Right lobe of liver (tissue), 4 donors: ENCODE measurements around the gene CDC20.

Experiments used
- POLR2A ChIP-seq: fragments of 450-650 bp; IDR thresholded peaks from one replicate; pipeline ENCODE4 v1.6.1; 2017; ENCODE audit warnings: antibody characterized with exemption, mild to moderate bottlenecking
- TF ChIP-seq, protein P1 (sequence below), 4 donors: fragments of 200-600 bp in 3 of 4; fragments of 450-650 bp in 1 of 4; IDR thresholded peaks; one replicate each; pipeline versions ENCODE4 v1.5.1 to v1.8.0; 2016 to 2022; ENCODE audit warnings: antibody characterized with exemption in 4 of 4, mild to moderate bottlenecking in 2 of 4
- donor health status: DM: no; HTN: no; CAD: no.
- donor health status: DM: no; HTN: no; CAD: no.
- donor health status: DM: no; HTN: yes; CAD: no.

DNA sequence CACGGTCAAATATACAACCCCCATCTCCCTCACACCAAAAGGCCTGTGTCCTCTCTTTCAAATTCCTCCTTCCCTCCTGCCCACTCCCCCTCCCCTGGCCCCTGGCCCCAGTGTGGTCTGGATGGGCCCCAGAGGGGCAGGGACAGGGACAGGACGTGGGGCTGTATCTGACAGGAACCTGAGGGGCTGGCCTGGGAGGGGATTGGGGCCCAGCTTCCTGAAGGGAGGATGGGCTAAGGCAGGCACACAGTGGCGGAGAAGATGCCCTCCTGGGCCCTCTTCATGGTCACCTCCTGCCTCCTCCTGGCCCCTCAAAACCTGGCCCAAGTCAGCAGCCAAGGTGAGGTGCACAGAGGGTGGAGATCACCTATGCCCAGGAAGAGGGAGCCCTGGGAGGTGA, 21.2 kb upstream of the CDC20 start, which contains the start of gene MPL:
- TF ChIP-seq POLR2A: no peak
- TF ChIP-seq, protein P1, sequence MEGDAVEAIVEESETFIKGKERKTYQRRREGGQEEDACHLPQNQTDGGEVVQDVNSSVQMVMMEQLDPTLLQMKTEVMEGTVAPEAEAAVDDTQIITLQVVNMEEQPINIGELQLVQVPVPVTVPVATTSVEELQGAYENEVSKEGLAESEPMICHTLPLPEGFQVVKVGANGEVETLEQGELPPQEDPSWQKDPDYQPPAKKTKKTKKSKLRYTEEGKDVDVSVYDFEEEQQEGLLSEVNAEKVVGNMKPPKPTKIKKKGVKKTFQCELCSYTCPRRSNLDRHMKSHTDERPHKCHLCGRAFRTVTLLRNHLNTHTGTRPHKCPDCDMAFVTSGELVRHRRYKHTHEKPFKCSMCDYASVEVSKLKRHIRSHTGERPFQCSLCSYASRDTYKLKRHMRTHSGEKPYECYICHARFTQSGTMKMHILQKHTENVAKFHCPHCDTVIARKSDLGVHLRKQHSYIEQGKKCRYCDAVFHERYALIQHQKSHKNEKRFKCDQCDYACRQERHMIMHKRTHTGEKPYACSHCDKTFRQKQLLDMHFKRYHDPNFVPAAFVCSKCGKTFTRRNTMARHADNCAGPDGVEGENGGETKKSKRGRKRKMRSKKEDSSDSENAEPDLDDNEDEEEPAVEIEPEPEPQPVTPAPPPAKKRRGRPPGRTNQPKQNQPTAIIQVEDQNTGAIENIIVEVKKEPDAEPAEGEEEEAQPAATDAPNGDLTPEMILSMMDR (IDR thresholded peaks at IDR 0.05): no peak
